ENCODE results near the gene DXO.
"Not testable (repeated sequence)": the region's sequence is repeated elsewhere in the genome, so short reads cannot be mapped to it uniquely, and the experiment has no call there.

DXO gene

DNA sequence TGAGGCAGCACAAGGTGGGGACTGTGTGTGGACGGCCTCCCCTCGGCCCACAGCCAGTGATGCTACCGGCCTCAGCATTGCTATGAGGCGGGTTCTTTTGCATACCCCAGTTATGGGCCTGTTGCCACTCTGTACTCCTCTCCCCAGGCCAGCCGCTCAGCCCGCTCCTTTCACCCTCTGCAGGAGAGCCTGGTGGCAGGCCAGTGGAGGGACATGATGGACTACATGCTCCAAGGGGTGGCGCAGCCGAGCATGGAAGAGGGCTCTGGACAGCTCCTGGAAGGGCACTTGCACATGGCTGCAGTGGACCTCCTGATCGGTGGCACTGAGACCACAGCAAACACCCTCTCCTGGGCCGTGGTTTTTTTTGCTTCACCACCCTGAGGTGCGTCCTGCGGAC lies 35.1 kb upstream of the DXO start:
- H3K9me3 ChIP-seq (ENCODE audit: control insufficient read depth, low read length); H2BK120ac ChIP-seq (ENCODE audit: low read depth, low read length); H2BK12ac ChIP-seq (ENCODE audit: low read length in 2 of 2); H3K18ac ChIP-seq (ENCODE audit: low read depth in 1 of 2, low read length in 2 of 2); H3K9ac ChIP-seq (ENCODE audit: low read length); H4K8ac ChIP-seq (ENCODE audit: low read length); H3K27me3 ChIP-seq (ENCODE audit: control insufficient read depth in 1 of 2, insufficient read depth in 1 of 2, low read length in 2 of 2); H3K4ac ChIP-seq (ENCODE audit: low read depth in 1 of 2, low read length in 2 of 2); H3K4me1 ChIP-seq (ENCODE audit: control insufficient read depth, insufficient read depth, low read depth, low read length); H3K27ac ChIP-seq (ENCODE audit: low read length, poor library complexity, severe bottlenecking); H3K4me2 ChIP-seq (ENCODE audit: low read length, poor library complexity, severe bottlenecking); H3K79me1 ChIP-seq (replicated peaks; ENCODE audit: low read length, poor library complexity, severe bottlenecking); H2BK15ac ChIP-seq (ENCODE audit: low read depth, poor library complexity, severe bottlenecking); H3K23ac ChIP-seq (ENCODE audit: low read length in 2 of 2); H2AFZ ChIP-seq (ENCODE audit: low read depth, low read length); H4K91ac ChIP-seq (ENCODE audit: low read length); H3K4me3 ChIP-seq (ENCODE audit: insufficient read depth in 1 of 2, low read depth in 1 of 2, low read length in 2 of 2); H3K36me3 ChIP-seq (ENCODE audit: control insufficient read depth in 1 of 2, insufficient read depth in 2 of 2, low read depth in 1 of 2, low read length in 2 of 2); DNase-seq; H3K14ac ChIP-seq (ENCODE audit: low read length in 2 of 2); H2BK5ac ChIP-seq (ENCODE audit: low read depth, low read length, poor library complexity, severe bottlenecking); H2AK5ac ChIP-seq (ENCODE audit: low read length, severe bottlenecking): not testable (repeated sequence)
- WGBS: 100% methylated on average over 4 of the region's 12 CpGs

DNA sequence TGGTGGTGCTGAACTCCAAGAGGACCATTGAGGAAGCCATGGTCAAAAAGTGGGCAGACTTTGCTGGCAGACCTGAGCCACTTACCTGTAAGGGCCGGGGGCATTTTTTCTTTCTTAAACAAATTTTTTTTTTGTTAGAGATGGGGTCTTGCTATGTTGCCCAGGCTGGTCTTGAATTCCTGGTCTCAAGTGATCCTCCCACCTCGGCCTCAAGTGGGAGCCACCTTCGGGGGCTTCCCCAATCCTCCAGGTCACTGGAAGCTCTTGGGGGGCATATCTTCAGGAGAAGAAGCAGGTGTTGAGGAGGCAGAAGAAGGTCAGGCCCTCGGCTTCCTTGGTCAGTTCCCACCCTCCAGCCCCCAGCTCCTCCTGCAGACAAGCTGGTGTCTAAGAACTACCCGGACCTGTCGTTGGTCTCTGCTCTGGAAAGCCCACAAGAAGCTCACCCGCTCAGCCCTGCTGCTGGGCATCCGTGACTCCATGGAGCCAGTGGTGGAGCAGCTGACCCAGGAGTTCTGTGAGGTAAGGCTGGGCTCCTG lies 34.1 kb upstream of the DXO start:
- H2BK12ac ChIP-seq (ENCODE audit: low read length in 2 of 2); H4K8ac ChIP-seq (ENCODE audit: low read length); H2BK120ac ChIP-seq (ENCODE audit: low read depth, low read length); H3K9me3 ChIP-seq (ENCODE audit: control insufficient read depth, low read length); H3K27ac ChIP-seq (ENCODE audit: low read length, poor library complexity, severe bottlenecking); H3K9ac ChIP-seq (ENCODE audit: low read length); H3K4me1 ChIP-seq (ENCODE audit: control insufficient read depth, insufficient read depth, low read depth, low read length); H2AK5ac ChIP-seq (ENCODE audit: low read length, severe bottlenecking); H3K14ac ChIP-seq (ENCODE audit: low read length in 2 of 2); H3K36me3 ChIP-seq (ENCODE audit: control insufficient read depth in 1 of 2, insufficient read depth in 2 of 2, low read depth in 1 of 2, low read length in 2 of 2); H4K91ac ChIP-seq (ENCODE audit: low read length); H3K4me2 ChIP-seq (ENCODE audit: low read length, poor library complexity, severe bottlenecking); H3K4ac ChIP-seq (ENCODE audit: low read depth in 1 of 2, low read length in 2 of 2); H3K18ac ChIP-seq (ENCODE audit: low read depth in 1 of 2, low read length in 2 of 2); H2BK15ac ChIP-seq (ENCODE audit: low read depth, poor library complexity, severe bottlenecking); H3K4me3 ChIP-seq (ENCODE audit: insufficient read depth in 1 of 2, low read depth in 1 of 2, low read length in 2 of 2); H3K27me3 ChIP-seq (ENCODE audit: control insufficient read depth in 1 of 2, insufficient read depth in 1 of 2, low read length in 2 of 2); DNase-seq; H3K79me1 ChIP-seq (replicated peaks; ENCODE audit: low read length, poor library complexity, severe bottlenecking); H3K23ac ChIP-seq (ENCODE audit: low read length in 2 of 2); H2BK5ac ChIP-seq (ENCODE audit: low read depth, low read length, poor library complexity, severe bottlenecking); H2AFZ ChIP-seq (ENCODE audit: low read depth, low read length): not testable (repeated sequence)
- WGBS: 86% methylated on average over 2 of the region's 8 CpGs

DNA sequence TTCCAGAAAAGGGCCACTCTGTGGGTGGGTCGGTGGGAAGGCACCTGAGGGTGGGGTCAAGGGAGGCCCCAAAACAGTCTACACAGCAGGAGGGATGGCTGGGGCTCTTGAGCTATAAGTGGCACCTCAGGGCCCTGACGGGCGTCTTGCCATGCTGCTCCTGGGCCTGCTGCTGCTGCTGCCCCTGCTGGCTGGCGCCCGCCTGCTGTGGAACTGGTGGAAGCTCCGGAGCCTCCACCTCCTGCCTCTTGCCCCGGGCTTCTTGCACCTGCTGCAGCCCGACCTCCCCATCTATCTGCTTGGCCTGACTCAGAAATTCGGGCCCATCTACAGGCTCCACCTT lies 33.6 kb upstream of the DXO start:
- not testable (repeated sequence) for H4K91ac ChIP-seq (ENCODE audit: low read length); H4K8ac ChIP-seq (ENCODE audit: low read length); H2AFZ ChIP-seq (ENCODE audit: low read depth, low read length); H3K9ac ChIP-seq (ENCODE audit: low read length); H2BK12ac ChIP-seq (ENCODE audit: low read length in 2 of 2); H3K4me3 ChIP-seq (ENCODE audit: insufficient read depth in 1 of 2, low read depth in 1 of 2, low read length in 2 of 2); H2BK120ac ChIP-seq (ENCODE audit: low read depth, low read length); H3K4ac ChIP-seq (ENCODE audit: low read depth in 1 of 2, low read length in 2 of 2); H2AK5ac ChIP-seq (ENCODE audit: low read length, severe bottlenecking); H3K27me3 ChIP-seq (ENCODE audit: control insufficient read depth in 1 of 2, insufficient read depth in 1 of 2, low read length in 2 of 2); H3K23ac ChIP-seq (ENCODE audit: low read length in 2 of 2); H3K79me1 ChIP-seq (replicated peaks; ENCODE audit: low read length, poor library complexity, severe bottlenecking); H3K9me3 ChIP-seq (ENCODE audit: control insufficient read depth, low read length); DNase-seq; H3K4me1 ChIP-seq (ENCODE audit: control insufficient read depth, insufficient read depth, low read depth, low read length); H3K18ac ChIP-seq (ENCODE audit: low read depth in 1 of 2, low read length in 2 of 2); H3K4me2 ChIP-seq (ENCODE audit: low read length, poor library complexity, severe bottlenecking); H3K36me3 ChIP-seq (ENCODE audit: control insufficient read depth in 1 of 2, insufficient read depth in 2 of 2, low read depth in 1 of 2, low read length in 2 of 2); H2BK15ac ChIP-seq (ENCODE audit: low read depth, poor library complexity, severe bottlenecking); H3K27ac ChIP-seq (ENCODE audit: low read length, poor library complexity, severe bottlenecking); H2BK5ac ChIP-seq (ENCODE audit: low read depth, low read length, poor library complexity, severe bottlenecking); H3K14ac ChIP-seq (ENCODE audit: low read length in 2 of 2)
- WGBS: no CpG with 5 or more reads among the region's 9 CpGs

DNA sequence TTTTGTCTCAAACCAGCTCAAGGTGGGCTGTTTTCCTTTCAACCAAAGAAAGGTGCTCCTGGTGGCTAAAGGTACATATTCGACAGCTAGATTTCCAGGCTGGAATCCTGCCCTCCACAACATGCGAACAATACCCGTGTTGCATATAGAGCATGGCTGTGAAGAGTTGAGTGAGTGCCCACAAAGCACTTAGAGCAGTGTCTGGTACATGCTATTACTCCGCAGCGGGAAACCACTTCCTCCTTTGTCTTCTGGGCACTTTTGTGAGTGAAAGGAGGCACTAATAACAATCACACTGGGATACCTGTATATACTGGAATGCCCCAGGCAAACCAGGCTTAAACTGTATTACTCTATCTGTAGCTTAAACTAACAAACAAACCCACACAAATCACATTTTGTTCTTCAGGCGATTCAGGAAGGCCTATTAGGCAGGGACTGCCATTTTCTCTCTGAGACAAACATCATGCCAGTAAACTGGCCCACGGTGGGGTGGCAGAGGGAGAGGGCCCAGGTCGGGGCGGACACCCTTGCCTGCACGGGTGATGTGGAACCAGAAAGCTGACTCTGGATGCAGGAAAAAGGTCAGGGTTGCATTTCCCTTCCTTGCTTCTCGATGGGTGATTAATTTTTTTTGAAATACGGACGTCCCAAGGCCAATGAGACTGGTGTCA lies 33.1 kb upstream of the DXO start:
- H3K9ac ChIP-seq (ENCODE audit: low read length); H4K8ac ChIP-seq (ENCODE audit: low read length); DNase-seq; H3K4me2 ChIP-seq (ENCODE audit: low read length, poor library complexity, severe bottlenecking); H2BK120ac ChIP-seq (ENCODE audit: low read depth, low read length); H2AFZ ChIP-seq (ENCODE audit: low read depth, low read length); H3K9me3 ChIP-seq (ENCODE audit: control insufficient read depth, low read length); H3K79me1 ChIP-seq (replicated peaks; ENCODE audit: low read length, poor library complexity, severe bottlenecking); H2BK5ac ChIP-seq (ENCODE audit: low read depth, low read length, poor library complexity, severe bottlenecking); H3K27me3 ChIP-seq (ENCODE audit: control insufficient read depth in 1 of 2, insufficient read depth in 1 of 2, low read length in 2 of 2); H3K4me1 ChIP-seq (ENCODE audit: control insufficient read depth, insufficient read depth, low read depth, low read length); H3K27ac ChIP-seq (ENCODE audit: low read length, poor library complexity, severe bottlenecking); H3K18ac ChIP-seq (ENCODE audit: low read depth in 1 of 2, low read length in 2 of 2); H2BK12ac ChIP-seq (ENCODE audit: low read length in 2 of 2); H3K23ac ChIP-seq (ENCODE audit: low read length in 2 of 2); H3K4ac ChIP-seq (ENCODE audit: low read depth in 1 of 2, low read length in 2 of 2); H4K91ac ChIP-seq (ENCODE audit: low read length); H3K4me3 ChIP-seq (ENCODE audit: insufficient read depth in 1 of 2, low read depth in 1 of 2, low read length in 2 of 2); H2AK5ac ChIP-seq (ENCODE audit: low read length, severe bottlenecking); H3K36me3 ChIP-seq (ENCODE audit: control insufficient read depth in 1 of 2, insufficient read depth in 2 of 2, low read depth in 1 of 2, low read length in 2 of 2); H2BK15ac ChIP-seq (ENCODE audit: low read depth, poor library complexity, severe bottlenecking); H3K14ac ChIP-seq (ENCODE audit: low read length in 2 of 2): not testable (repeated sequence)
- 95% methylated on average over 5 of the region's 13 CpGs for WGBS

Measured in mesenchymal stem cell (in vitro differentiated cells and primary cell).